Cerebellar cortex (tissue), 1 donor: Measurements from ENCODE around the gene ZBTB39.
"Not testable (repeated sequence)": the region's sequence is repeated elsewhere in the genome, so short reads cannot be mapped to it uniquely, and the experiment has no call there.

Experiments
- DNase-seq: peaks from one replicate; pipeline ENCODE4 v3.0.0-alpha.2; 2015; ENCODE audit warnings: low spot score

ZBTB39 gene

DNA sequence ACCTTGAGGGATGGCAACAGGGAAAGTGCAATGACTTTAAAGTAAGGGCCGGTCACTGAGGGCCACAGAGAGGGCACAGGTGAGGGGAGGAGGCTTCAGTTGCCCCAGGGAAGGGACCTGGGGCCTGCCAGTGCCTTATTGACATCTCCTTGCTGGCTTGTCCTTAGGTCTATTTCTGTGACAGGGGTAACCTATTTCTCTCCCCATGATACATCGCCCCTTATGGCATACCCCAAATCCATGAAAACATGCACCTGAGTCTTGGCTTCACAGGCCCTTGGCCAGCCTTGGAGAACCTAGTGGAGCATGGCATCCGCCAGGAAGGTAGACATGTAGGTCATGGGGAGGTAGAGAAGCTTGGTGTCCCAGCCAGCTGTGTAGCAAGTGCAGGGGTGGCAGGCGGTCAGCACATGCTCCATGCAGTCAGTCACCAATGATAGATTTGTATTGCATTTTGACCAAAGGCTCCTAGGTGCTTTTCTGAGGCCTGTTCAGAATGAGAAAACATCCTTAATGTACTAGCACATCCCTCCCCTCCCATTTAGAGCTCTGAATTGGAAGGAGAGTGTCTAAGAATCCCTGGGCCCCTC is 25.3 kb downstream of the ZBTB39 start:
- no peak for DNase-seq

DNA sequence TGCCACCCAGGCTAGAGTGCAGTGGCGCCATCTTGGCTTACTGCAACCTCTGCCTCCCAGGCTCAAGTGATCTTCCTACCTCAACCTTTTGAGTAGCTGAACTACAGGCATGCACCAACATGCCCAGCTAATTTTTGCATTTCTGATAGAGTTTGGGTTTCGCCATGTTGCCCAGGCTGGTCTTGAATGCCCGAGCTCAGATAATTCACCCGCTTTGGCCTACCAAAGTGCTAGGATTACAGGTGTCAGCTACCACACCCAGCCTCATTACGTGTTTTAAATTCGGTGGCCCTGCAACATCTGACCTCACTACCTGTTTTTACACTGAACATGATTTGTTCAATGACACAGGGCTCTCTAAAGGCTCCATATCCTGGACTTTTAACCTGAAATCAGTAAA is 26.1 kb downstream of the ZBTB39 start:
- no peak for DNase-seq

DNA sequence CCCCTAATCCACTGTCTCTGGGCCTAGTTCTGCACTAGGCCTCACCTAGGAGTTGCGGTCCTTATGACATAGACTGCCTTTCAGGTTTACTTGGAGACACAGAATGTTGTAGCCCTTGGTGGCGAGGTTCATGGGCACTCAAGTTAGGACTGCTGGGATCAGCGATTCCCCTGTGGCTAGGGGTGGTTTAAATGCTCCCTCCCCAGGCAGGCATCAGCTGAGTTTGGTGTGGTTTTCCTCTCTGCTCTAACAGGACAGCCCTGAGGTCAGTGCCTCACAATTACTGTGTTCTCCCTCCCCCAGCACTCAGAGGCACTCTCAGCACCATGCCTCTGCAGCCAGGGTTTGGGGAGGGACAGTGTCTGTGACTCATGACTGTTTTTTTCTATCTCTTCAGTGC is 26.7 kb downstream of the ZBTB39 start:
- no peak for DNase-seq

- DNase-seq = no peak
Observed at GRCh38 chr12:56978397-56979138, 27.8 kb downstream of the ZBTB39 start.

DNA sequence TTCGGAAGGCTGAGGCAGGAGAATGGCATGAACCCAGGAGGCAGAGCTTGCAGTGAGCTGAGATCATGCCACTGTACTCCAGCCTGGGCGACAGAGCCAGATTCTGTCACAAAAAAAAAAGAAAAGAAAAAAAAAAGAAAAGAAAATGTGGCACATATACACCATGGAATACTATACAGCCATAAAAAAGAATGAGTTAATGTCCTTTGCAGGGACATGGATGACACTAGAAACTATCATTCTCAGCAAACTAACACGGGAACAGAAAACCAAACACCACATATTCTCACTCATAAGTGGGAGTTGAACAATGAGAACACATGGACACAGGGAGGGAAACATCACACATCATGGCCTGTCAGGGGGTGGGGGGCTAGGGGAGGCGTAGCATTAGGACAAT is 29.0 kb downstream of the ZBTB39 start:
- DNase-seq = not testable (repeated sequence)

DNA sequence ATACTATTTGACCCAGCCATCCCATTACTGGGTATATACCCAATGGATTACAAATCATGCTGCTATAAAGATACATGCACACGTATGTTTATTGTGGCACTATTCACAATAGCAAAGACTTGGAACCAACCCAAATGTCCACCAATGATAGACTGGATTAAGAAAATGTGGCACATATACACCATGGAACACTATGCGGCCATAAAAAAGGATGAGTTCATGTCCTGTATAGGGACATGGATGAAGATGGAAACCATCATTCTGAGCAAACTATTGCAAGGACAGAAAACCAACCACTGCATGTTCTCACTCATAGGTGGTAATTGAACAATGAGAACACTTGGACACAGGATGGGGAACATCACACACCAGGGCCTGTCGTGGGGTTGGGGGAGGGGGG is 32.1 kb downstream of the ZBTB39 start:
- not testable (repeated sequence) for DNase-seq

DNA sequence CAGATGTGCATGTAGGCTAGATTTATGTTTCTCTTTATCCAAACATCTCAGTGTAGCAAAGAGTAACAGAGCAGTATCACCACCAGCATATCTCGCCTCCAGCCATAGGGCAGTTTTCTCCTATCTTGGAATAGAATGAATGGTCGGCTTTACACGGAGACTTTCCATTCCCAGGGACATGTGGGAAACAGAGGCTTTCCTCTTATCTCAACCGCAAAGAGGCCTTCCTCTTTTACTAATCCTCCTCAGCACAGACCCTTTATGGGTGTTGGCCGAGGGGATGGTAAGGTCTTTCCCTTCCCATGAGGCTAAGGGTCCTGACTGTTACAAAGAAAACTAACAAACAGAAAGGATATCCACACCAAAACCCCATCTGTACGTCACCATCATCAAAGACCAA is 37.4 kb downstream of the ZBTB39 start:
- not testable (repeated sequence) for DNase-seq

DNA sequence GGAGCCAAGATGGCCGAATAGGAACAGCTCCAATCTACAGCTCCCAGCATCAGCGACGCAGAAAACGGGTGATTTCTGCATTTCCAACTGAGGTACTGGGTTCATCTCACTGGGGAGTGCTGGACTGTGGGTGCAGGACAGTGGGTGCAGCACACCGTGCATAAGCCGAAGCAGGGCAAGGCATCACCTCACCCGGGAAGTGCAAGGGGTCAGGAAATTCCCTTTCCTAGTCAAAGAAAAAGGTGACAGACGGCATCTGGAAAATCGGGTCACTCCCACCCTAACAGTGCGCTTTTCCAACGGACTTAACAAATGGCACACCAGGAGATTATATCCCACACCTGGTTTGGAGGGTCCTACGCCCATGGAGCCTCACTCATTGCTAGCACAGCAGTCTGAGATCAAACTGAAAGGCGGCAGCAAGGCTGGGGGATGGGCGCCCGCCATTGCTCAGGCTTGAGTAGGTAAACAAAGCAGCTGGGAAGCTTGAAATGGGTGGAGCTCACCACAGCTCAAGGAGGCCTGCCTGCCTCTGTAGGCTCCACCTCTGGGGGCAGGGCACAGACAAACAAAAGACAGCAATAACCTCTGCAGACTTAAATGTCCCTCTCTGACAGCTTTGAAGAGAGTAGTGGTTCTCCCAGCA is 40.2 kb downstream of the ZBTB39 start:
- not testable (repeated sequence) for DNase-seq

- DNase-seq = not testable (repeated sequence)
Observed at GRCh38 chr12:56965124-56965523, 41.2 kb downstream of the ZBTB39 start.

DNA sequence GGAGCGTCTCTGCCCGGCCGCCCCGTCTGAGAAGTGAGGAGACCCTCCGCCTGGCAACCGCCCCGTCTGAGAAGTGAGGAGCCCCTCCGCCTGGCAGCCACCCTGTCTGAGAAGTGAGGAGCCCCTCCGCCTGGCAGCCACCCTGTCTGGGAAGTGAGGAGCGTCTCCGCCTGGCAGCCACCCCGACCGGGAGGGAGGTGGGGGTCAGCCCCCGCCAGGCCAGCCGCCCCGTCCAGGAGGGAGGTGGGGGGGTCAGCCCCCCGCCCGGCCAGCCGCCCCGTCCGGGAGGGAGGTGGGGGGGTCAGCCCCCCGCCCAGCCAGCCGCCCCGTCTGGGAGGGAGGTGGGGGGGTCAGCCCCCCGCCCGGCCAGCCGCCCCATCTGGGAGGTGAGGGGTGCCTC is 42.8 kb downstream of the ZBTB39 start:
- DNase-seq = not testable (repeated sequence)

GRCh38 chr12:56962247-56962646 is 44.1 kb downstream of the ZBTB39 start:
- DNase-seq = not testable (repeated sequence)

DNA sequence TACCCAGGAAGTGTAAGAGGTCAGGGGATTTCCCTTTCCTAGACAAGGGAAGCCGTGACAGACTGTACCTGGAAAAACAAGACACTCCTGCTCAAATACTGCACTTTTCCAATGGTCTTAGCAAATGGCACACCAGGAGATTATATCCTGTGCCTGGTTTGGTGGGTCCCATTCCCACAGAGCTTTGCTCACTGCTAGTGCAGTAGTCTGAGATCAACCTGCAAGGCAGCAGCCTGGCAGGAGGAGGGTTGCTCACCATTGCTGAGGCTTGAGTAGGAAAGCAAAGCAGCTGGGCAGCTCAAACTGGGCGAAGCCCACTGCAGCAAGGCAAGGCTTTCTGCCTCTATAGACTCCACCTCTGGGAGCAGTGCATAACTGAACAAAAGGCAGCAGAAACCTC is 47.9 kb downstream of the ZBTB39 start:
- no peak for DNase-seq

- no peak for DNase-seq
Observed at GRCh38 chr12:56957229-56958052, 48.9 kb downstream of the ZBTB39 start, which contains the start of gene RDH16. Gene RDH16, minus strand, starts transcription at chr12:56957608. Its CDS starts 146 bp downstream, at chr12:56957462.

DNA sequence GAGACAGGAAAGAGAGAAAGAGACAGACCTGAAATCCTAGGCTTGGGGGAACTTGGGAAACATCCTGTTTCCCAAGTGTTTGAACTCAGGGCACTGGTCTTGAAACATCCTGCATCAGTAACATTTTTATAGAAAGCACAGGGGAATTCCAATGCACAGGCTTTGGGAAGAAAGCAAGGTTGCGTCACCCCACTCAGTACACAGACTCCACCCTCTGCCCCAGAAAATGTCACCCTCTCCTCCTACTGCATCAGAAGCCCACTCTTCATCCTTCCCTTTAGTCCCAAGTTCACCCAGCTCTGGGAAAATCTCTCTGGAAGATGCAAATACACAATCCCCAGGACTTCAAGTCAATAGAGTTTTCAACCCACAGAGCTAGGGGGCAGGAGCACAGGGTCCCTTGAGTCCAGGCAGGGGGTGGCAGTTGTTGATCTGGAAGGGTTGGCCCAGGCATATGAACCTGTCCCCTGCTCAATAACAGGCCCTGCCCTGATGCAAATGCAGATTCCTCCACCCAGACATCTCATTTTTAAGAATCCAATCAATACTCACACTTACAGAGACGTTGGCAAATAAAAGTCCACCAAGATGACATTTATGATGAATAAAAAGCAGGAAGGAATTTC is 50.6 kb downstream of the ZBTB39 start:
- no peak for DNase-seq

DNA sequence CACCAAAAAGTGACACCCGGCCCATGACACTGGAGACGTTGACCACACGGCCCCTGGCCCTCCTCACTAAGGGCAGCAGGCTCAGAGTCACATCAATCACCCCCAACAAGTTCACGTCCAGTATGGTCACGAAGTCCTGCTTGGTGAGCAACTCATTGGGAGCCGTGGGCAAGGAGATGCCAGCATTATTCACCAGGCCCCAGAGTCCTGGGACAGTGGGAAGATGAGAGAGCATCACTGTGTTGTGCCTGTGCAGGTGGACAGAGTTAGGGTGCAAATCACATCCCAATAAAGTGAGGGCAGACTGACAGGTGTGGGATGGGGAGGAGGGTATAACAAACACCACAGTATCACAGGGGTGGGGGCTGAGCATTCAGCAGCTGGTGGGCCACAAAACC is 51.4 kb downstream of the ZBTB39 start:
- no peak for DNase-seq

- no peak for DNase-seq
Observed at GRCh38 chr12:56954057-56954957, 52.0 kb downstream of the ZBTB39 start.

GRCh38 chr12:56953314-56953713 is 53.0 kb downstream of the ZBTB39 start:
- no peak for DNase-seq

DNA sequence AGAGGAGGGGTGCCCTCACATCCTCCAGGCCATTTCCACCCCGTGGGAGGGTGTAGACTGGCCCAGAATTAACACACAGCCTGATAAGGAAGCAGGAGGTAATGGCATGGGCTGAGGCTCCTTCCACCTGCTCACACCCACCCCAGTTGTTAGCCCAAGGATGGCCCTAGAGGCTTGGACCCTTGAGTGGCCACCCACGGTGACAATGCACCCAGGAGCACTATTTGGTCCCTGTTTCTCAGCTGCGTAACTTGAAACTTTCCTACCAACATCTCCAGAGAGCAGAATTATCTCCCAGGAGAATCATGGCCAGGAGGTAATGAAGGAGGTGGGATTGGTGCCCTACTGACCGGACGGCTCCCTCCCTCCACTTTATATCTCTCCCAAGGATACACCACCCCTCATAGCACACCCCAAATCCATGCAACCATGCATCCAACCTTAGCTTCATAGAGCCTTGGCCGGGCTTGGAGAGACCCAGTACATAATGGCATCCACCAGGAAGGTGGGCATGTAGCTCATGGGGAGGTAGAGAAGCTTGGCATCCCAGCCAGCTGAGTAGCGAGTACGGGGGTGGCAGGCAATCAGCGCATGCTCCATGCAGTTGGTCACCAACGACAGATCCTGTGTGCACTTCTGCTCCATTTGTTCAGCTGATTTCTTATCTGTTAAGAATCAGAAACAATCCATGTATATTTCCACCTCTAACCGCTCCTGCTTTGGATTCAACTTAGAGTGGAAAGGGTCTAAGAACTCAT is 54.6 kb downstream of the ZBTB39 start:
- no peak for DNase-seq

- DNase-seq = no peak
Observed at GRCh38 chr12:56948881-56949280, 57.5 kb downstream of the ZBTB39 start.
